ENCODE data around the gene PHF11. TPM values are rescaled to one million over a fixed set of nuclear protein-coding genes. Genes with fewer than 3 reads are reported as not detected.

The PHF11 gene
- total and polyA plus RNA-seq, 3 donors from 2014 or later = 20.7 to 41.2 (median 21.4) TPM

GRCh38 chr13:49517461-49517860 lies 21.7 kb downstream of the PHF11 start:
- DNase-seq = peak; percentile 28
- H3K27ac ChIP-seq = no peak overlapping the region

GRCh38 chr13:49521224-49521623 lies 25.5 kb downstream of the PHF11 start:
- no peak for DNase-seq
- intact Hi-C loops (cut with DNase I; ENCODE audit: low total_unique reads) = no loop called here
- no peaks in the 10 kb centered on the region for H3K27me3 ChIP-seq
- no peak overlapping the region for H3K4me3 ChIP-seq
- H3K4me1 ChIP-seq = no peaks in the 10 kb centered on the region
- TF ChIP-seq POLR2A (IDR thresholded peaks at IDR 0.05) = no peak
- TF ChIP-seq, protein P1, sequence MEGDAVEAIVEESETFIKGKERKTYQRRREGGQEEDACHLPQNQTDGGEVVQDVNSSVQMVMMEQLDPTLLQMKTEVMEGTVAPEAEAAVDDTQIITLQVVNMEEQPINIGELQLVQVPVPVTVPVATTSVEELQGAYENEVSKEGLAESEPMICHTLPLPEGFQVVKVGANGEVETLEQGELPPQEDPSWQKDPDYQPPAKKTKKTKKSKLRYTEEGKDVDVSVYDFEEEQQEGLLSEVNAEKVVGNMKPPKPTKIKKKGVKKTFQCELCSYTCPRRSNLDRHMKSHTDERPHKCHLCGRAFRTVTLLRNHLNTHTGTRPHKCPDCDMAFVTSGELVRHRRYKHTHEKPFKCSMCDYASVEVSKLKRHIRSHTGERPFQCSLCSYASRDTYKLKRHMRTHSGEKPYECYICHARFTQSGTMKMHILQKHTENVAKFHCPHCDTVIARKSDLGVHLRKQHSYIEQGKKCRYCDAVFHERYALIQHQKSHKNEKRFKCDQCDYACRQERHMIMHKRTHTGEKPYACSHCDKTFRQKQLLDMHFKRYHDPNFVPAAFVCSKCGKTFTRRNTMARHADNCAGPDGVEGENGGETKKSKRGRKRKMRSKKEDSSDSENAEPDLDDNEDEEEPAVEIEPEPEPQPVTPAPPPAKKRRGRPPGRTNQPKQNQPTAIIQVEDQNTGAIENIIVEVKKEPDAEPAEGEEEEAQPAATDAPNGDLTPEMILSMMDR (IDR thresholded peaks at IDR 0.05) = no peak
- H3K36me3 ChIP-seq (ENCODE audit: low read depth, missing control alignments) = no peaks in the 10 kb centered on the region
- H3K27ac ChIP-seq = no peak overlapping the region
- no peaks in the 10 kb centered on the region for H3K9me3 ChIP-seq
- WGBS, 2 donors = 56 to 60% methylated on average over 4 of the region's 4 CpGs

More at GRCh38 chr13:49517461-49517860, 21.7 kb downstream of the PHF11 start:
- TF ChIP-seq POLR2A (IDR thresholded peaks at IDR 0.05) = no peak
- TF ChIP-seq, protein P1 (IDR thresholded peaks at IDR 0.05) = peak in 1 of 3 experiments; percentile 19
- Histone ChIP-seq H3K4me1 (no peaks in the 10 kb centered on the region), H3K4me3 (no peak overlapping the region), H3K36me3 (ENCODE audit: low read depth, missing control alignments) (no peaks in the 10 kb centered on the region), H3K27me3 (no peaks in the 10 kb centered on the region), H3K9me3 (no peaks in the 10 kb centered on the region)
- WGBS, 2 donors = 73 to 84% methylated on average over 6 of the region's 6 CpGs
- intact Hi-C loops (cut with DNase I; ENCODE audit: low total_unique reads) = no loop called here

DNA sequence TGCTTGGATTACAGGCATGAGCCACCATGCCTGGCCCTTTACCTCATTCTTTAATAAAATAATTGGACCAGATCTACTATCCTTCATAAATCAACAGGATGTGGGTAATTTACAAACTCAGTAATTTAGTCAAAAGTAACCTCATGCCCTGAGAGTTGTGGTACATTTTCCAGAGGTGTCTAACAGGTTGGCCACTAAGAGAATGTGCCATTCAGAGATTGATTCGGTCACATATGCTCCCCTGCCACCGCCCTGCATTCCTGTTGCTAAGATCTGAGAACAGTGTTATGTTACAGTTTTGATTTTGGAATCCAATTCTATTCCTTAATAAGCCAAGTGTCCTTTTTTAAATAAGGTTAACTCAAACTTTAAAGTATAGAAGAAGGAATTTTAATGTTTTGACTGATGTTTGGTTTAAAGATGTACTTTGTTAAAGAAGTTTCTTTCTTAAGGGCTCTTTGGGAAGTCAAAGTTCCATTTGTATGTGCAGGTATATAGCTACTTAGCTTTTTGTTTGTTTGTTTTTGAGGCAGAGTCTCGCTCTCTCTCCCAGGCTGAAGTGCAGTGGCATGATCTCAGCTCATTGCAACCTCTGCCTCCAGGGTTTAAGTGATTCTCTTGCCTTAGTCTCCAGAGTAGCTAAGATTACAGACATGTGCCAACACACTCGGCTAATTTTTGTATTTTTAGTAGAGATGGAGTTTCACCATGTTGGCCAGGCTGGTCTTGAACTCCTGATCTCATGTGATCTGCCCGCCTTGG lies 29.2 kb downstream of the PHF11 start:
- H3K4me3 ChIP-seq = no peak overlapping the region
- H3K36me3 ChIP-seq (ENCODE audit: low read depth, missing control alignments) = no peaks in the 10 kb centered on the region
- 86 to 95% methylated on average over 5 of the region's 5 CpGs for WGBS, 2 donors
- TF ChIP-seq, protein P1 (IDR thresholded peaks at IDR 0.05) = no peak
- TF ChIP-seq POLR2A (IDR thresholded peaks at IDR 0.05) = no peak
- H3K9me3 ChIP-seq = no peaks in the 10 kb centered on the region
- DNase-seq = no peak
- intact Hi-C loops (cut with DNase I; ENCODE audit: low total_unique reads) = no loop called here
- H3K27ac ChIP-seq = no peak overlapping the region
- no peaks in the 10 kb centered on the region for H3K4me1 ChIP-seq
- no peaks in the 10 kb centered on the region for H3K27me3 ChIP-seq

GRCh38 chr13:49527123-49527522 lies 31.4 kb downstream of the PHF11 start:
- no peak overlapping the region for H3K4me3 ChIP-seq
- H3K36me3 ChIP-seq (ENCODE audit: low read depth, missing control alignments) = no peaks in the 10 kb centered on the region
- no peak for DNase-seq
- no peaks in the 10 kb centered on the region for H3K9me3 ChIP-seq
- 46 to 54% methylated on average over 2 of the region's 2 CpGs for WGBS, 2 donors
- H3K27me3 ChIP-seq = no peaks in the 10 kb centered on the region
- H3K27ac ChIP-seq = no peak overlapping the region
- no peak for TF ChIP-seq POLR2A (IDR thresholded peaks at IDR 0.05)
- TF ChIP-seq, protein P1 (IDR thresholded peaks at IDR 0.05) = no peak
- H3K4me1 ChIP-seq = no peaks in the 10 kb centered on the region
- intact Hi-C loops (cut with DNase I; ENCODE audit: low total_unique reads) = no loop called here

DNA sequence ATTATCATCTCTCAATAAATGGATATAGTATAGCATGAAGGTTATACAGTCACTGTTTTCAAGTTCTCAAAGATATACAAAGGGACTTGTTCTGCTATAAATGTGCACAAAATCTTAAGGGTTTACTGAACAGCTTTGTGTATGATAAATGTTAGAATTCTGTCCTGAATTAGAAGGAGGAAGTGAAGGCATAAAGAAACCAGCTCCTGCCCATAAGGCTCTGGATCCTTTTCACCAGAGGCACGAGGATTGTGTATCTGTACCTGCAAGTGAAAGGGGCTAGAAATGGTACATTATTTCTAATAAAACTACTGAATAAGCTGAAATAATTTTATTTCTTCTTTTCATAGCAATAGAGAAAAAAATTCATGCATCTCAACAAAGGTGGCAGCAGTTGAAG lies 32.4 kb downstream of the PHF11 start:
- WGBS, 2 donors = 53 to 61% methylated on average over 1 of the region's 1 CpG
- TF ChIP-seq, protein P1 (IDR thresholded peaks at IDR 0.05) = no peak
- no peak for TF ChIP-seq POLR2A (IDR thresholded peaks at IDR 0.05)
- intact Hi-C loops (cut with DNase I; ENCODE audit: low total_unique reads) = no loop called here
- no peak for DNase-seq
- H3K4me3 ChIP-seq = no peak overlapping the region
- no peaks in the 10 kb centered on the region for H3K36me3 ChIP-seq (ENCODE audit: low read depth, missing control alignments)
- no peaks in the 10 kb centered on the region for H3K4me1 ChIP-seq
- no peaks in the 10 kb centered on the region for H3K27me3 ChIP-seq
- no peaks in the 10 kb centered on the region for H3K9me3 ChIP-seq
- H3K27ac ChIP-seq = peak overlapping the region in 1 of 2 donors; percentile 4

Data from testis (tissue), 3 donors.